ENCODE measurements around the gene TBX2. TPM values are rescaled to one million over a fixed set of nuclear protein-coding genes. Genes with fewer than 3 reads are reported as not detected.

Gene TBX2
- total and polyA plus RNA-seq, 2 experiments from 2014 or later, result 19.6 to 27.5 TPM

DNA sequence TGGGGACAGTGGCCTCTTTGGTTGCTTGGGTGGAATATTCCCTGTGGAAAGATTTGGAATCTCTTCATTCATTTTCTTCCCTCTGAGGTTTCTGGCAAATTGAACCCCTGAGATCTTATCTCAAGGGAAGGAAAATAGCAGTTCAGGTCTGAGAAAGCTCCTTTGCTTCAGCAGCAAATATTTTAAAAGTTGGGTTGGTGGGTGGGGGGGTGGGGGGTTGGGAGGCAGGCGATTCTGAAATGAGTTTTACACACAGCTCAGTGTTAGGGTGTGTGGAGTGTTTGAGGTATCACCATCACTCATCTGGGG is 6.8 kb downstream of the TBX2 start:
- H3K4me3 ChIP-seq, result no peak overlapping the region
- H4K20me1 ChIP-seq (ENCODE audit: insufficient read depth, poor library complexity, severe bottlenecking), result peaks cover 18% of the 10 kb centered on the region
- H3K9me3 ChIP-seq (ENCODE audit: low read depth), result no peaks in the 10 kb centered on the region
- no peak overlapping the region for H2AFZ ChIP-seq
- DNase-seq (ENCODE audit: low spot score), result no peak
- peaks cover 65% of the 10 kb centered on the region for H3K27me3 ChIP-seq
- TF ChIP-seq EZH2phosphoT487 (IDR thresholded peaks at IDR 0.05; ENCODE audit: low read depth, severe bottlenecking, unreplicated experiment) (no peak), EZH2 (IDR thresholded peaks at IDR 0.05; ENCODE audit: borderline replicate concordance) (no peak)
- TF ChIP-seq, protein P1, sequence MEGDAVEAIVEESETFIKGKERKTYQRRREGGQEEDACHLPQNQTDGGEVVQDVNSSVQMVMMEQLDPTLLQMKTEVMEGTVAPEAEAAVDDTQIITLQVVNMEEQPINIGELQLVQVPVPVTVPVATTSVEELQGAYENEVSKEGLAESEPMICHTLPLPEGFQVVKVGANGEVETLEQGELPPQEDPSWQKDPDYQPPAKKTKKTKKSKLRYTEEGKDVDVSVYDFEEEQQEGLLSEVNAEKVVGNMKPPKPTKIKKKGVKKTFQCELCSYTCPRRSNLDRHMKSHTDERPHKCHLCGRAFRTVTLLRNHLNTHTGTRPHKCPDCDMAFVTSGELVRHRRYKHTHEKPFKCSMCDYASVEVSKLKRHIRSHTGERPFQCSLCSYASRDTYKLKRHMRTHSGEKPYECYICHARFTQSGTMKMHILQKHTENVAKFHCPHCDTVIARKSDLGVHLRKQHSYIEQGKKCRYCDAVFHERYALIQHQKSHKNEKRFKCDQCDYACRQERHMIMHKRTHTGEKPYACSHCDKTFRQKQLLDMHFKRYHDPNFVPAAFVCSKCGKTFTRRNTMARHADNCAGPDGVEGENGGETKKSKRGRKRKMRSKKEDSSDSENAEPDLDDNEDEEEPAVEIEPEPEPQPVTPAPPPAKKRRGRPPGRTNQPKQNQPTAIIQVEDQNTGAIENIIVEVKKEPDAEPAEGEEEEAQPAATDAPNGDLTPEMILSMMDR (IDR thresholded peaks at IDR 0.05; ENCODE audit: poor library complexity), result no peak
- H3K4me2 ChIP-seq, result peak overlapping the region; percentile 99
- H3K4me1 ChIP-seq (ENCODE audit: insufficient read depth), result peaks cover 27% of the 10 kb centered on the region
- WGBS (ENCODE audit: low lambda C conversion rate, missing lambda C conversion rate), result 50% methylated on average over 1 of the region's 1 CpG
- H3K27ac ChIP-seq, result peak overlapping the region; percentile 99
- no peaks in the 10 kb centered on the region for H3K36me3 ChIP-seq (replicated peaks; ENCODE audit: insufficient read depth, low read depth)
- H3K79me2 ChIP-seq, result peaks cover 74% of the 10 kb centered on the region
- H3K9me2 ChIP-seq (replicated peaks; ENCODE audit: insufficient read depth), result no peaks in the 10 kb centered on the region

DNA sequence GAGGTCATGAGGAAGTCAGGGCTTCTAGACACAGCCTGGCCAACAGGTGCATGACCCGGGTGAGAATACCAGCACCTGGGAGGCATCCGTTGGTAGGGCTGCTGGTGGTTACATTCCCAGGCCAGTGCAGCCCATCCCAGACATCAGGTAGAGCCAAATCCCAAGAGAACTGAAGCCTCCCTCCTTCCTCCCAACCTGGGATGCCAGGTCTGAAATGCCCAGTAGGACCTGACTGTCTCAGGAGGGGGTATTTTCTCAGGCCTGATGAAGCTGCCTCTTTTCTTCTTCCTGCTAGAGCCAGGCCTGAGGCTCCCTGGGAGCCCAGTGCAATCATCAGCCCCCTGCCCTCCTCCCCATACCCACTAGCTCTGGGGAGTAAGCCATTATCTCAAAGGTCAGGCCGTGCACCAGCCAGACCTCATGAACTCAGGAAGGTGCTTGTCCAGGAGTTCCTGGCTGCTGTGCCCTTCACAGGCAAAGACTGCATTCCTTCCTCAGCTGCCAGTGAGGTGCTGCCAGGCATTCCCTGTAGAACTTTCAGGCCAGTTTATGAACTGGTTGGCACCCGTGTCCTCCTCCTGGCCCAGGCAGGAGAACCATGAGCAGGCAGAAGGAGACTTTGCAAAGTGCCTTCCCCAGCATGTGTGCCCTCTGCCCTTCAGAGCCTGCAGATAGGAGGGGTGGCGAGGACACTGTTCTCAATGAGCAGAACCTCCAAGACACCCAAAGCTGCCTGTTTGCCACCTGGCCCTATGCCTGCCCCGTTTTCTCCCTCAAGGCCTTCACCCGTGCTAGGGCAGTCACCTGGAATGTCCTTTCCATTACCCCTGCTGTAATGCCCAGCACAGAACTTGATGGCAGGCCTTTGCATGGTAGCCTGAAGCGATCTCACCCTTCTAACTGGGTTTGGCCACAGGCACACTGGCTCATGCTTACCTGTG is 7.6 kb downstream of the TBX2 start:
- DNase-seq (ENCODE audit: low spot score), result no peak
- peak overlapping the region; percentile 99 for H3K4me2 ChIP-seq
- 57% methylated on average over 8 of the region's 8 CpGs for WGBS (ENCODE audit: low lambda C conversion rate, missing lambda C conversion rate)
- no peaks in the 10 kb centered on the region for H3K36me3 ChIP-seq (replicated peaks; ENCODE audit: insufficient read depth, low read depth)
- H3K9me3 ChIP-seq (ENCODE audit: low read depth), result no peaks in the 10 kb centered on the region
- H4K20me1 ChIP-seq (ENCODE audit: insufficient read depth, poor library complexity, severe bottlenecking), result peaks cover 16% of the 10 kb centered on the region
- H2AFZ ChIP-seq, result no peak overlapping the region
- H3K4me1 ChIP-seq (ENCODE audit: insufficient read depth), result peaks cover 27% of the 10 kb centered on the region
- TF ChIP-seq EZH2 (IDR thresholded peaks at IDR 0.05; ENCODE audit: borderline replicate concordance) (no peak), EZH2phosphoT487 (IDR thresholded peaks at IDR 0.05; ENCODE audit: low read depth, severe bottlenecking, unreplicated experiment) (no peak)
- TF ChIP-seq, protein P1 (IDR thresholded peaks at IDR 0.05; ENCODE audit: poor library complexity), result no peak
- no peaks in the 10 kb centered on the region for H3K9me2 ChIP-seq (replicated peaks; ENCODE audit: insufficient read depth)
- no peak overlapping the region for H3K4me3 ChIP-seq
- H3K79me2 ChIP-seq, result peaks cover 66% of the 10 kb centered on the region
- H3K27ac ChIP-seq, result peak overlapping the region; percentile 99
- H3K27me3 ChIP-seq, result peaks cover 59% of the 10 kb centered on the region

DNA sequence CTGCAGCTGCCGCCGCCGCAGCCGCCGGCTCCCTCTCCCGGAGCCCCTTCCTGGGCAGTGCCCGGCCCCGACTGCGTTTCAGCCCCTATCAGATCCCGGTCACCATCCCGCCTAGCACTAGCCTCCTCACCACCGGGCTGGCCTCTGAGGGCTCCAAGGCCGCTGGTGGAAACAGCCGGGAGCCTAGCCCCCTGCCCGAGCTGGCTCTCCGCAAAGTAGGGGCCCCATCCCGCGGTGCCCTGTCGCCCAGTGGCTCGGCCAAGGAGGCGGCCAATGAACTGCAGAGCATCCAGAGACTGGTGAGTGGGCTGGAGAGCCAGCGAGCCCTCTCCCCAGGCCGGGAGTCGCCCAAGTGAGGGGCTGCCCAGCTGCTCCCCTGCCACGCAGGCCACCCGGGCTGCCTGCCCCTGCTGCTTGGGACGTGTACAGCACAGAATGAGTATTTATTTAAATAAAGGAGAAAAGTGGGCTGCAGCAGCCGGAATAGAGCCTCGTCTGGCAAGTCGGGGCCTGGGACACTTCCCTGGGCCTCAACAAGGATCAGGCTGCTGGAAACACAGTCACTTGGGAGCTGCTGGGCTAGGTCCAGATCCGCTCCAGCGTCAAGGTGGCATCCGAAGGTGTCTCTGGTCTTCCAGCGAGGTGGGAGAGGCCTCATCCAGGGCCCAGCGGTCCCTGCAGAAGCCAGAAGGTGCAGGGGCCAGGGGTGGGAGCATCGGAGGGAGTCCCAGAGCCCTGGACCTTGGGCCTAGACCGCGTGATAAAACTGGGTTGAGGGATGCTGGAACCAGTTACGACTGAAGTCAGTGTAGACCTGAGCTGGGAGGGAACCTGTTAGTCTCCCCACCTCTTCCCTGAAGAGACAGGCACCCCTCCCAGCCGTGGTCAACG is 8.8 kb downstream of the TBX2 start:
- Histone ChIP-seq H2AFZ (no peak overlapping the region), H3K27ac (peak overlapping the region; percentile 99)
- no peak for DNase-seq (ENCODE audit: low spot score)

More for the DNA sequence above, 8.8 kb downstream of the TBX2 start:
- Histone ChIP-seq H3K79me2 (peaks cover 64% of the 10 kb centered on the region), H3K27me3 (peaks cover 48% of the 10 kb centered on the region), H3K9me3 (ENCODE audit: low read depth) (no peaks in the 10 kb centered on the region), H3K4me3 (no peak overlapping the region), H3K9me2 (replicated peaks; ENCODE audit: insufficient read depth) (no peaks in the 10 kb centered on the region), H4K20me1 (ENCODE audit: insufficient read depth, poor library complexity, severe bottlenecking) (peaks cover 5% of the 10 kb centered on the region), H3K36me3 (replicated peaks; ENCODE audit: insufficient read depth, low read depth) (no peaks in the 10 kb centered on the region), H3K4me2 (peak overlapping the region; percentile 99), H3K4me1 (ENCODE audit: insufficient read depth) (peaks cover 33% of the 10 kb centered on the region)
- WGBS (ENCODE audit: low lambda C conversion rate, missing lambda C conversion rate), result 39% methylated on average over 40 of the region's 41 CpGs
- TF ChIP-seq EZH2 (IDR thresholded peaks at IDR 0.05; ENCODE audit: borderline replicate concordance) (no peak), EZH2phosphoT487 (IDR thresholded peaks at IDR 0.05; ENCODE audit: low read depth, severe bottlenecking, unreplicated experiment) (no peak)
- TF ChIP-seq, protein P1 (IDR thresholded peaks at IDR 0.05; ENCODE audit: poor library complexity), result no peak
